ENCODE data around the gene NFX1.

DNA sequence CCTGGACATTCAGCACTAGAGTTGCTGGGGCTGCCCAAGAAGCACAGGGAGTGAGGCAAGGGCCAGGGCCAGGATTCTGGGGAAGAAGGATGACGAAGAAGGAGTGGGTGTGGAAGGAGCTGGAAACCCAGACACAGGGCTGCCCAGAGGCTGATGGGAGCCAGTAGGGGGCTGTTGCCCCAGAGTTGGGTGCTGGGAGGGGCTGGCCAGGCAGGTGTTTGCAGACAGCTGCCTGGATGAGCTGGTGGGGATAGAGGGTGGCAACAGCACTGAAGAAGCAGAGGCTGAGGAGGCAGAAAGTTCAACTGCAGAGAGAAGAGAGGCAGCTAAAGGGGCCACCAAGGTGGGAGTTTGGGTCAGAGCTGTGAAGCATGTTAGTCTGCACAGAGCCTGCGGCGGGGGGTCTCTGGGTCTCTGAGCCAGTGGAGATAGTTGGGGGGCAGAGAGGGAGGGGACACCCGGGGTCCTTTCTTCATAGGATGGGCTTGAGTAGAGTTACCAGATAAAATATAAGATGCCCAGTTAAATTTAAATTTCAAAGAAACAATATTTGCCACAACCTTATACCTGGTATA, 114.6 kb downstream of the NFX1 start:
- TF ChIP-seq CTCF (conservative IDR thresholded peaks at IDR 0.05; ENCODE audit: low read depth, low read length) (no peak), EZH2 (IDR thresholded peaks at IDR 0.05; ENCODE audit: low read length, unreplicated experiment) (no peak)
